ENCODE results near the gene GDF9.

GRCh38 chr5:132853323-132853722, 12.9 kb downstream of the GDF9 start:
- TF ChIP-seq POLR2A (IDR thresholded peaks at IDR 0.05) = no peak
- TF ChIP-seq, protein P1, sequence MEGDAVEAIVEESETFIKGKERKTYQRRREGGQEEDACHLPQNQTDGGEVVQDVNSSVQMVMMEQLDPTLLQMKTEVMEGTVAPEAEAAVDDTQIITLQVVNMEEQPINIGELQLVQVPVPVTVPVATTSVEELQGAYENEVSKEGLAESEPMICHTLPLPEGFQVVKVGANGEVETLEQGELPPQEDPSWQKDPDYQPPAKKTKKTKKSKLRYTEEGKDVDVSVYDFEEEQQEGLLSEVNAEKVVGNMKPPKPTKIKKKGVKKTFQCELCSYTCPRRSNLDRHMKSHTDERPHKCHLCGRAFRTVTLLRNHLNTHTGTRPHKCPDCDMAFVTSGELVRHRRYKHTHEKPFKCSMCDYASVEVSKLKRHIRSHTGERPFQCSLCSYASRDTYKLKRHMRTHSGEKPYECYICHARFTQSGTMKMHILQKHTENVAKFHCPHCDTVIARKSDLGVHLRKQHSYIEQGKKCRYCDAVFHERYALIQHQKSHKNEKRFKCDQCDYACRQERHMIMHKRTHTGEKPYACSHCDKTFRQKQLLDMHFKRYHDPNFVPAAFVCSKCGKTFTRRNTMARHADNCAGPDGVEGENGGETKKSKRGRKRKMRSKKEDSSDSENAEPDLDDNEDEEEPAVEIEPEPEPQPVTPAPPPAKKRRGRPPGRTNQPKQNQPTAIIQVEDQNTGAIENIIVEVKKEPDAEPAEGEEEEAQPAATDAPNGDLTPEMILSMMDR (IDR thresholded peaks at IDR 0.05) = no peak

Measured in heart left ventricle (tissue), 13 donors.